Progenitor cell of endocrine pancreas (in vitro differentiated cells): ENCODE results near the gene FRMD6. TPM values are rescaled to one million over a fixed set of nuclear protein-coding genes. Genes with fewer than 3 reads are reported as not detected.
"Not testable (repeated sequence)": the region's sequence is repeated elsewhere in the genome, so short reads cannot be mapped to it uniquely, and the experiment has no call there.

ENCODE experiments used
- DNase-seq: peaks from one replicate; pipeline ENCODE4 v3.0.0; 2021; ENCODE audit warnings: low spot score; ENCODE audit not compliant: unreplicated experiment
- H3K27ac Mint-ChIP-seq: 2 replicates; pipeline ENCODE4 v1.8.0; 2021; ENCODE audit warnings: mild to moderate bottlenecking, moderate library complexity, mixed read lengths
- H3K27me3 Mint-ChIP-seq: 2 replicates; pipeline ENCODE4 v1.8.0; 2021; ENCODE audit warnings: mixed read lengths
- H3K36me3 Mint-ChIP-seq: 2 replicates; pipeline ENCODE4 v1.8.0; 2022; ENCODE audit warnings: mixed read lengths; ENCODE audit not compliant: insufficient read depth
- H3K4me1 Mint-ChIP-seq: 2 replicates; pipeline ENCODE4 v1.8.0; 2021; ENCODE audit warnings: low read depth, mixed read lengths
- H3K4me3 Mint-ChIP-seq: 2 replicates; pipeline ENCODE4 v1.8.0; 2021; ENCODE audit warnings: low read depth, mild to moderate bottlenecking, moderate library complexity, mixed read lengths
- H3K9me3 Mint-ChIP-seq: 2 replicates; pipeline ENCODE4 v1.8.0; 2021; ENCODE audit warnings: low read depth, mixed read lengths
- total RNA-seq: library from RNA; stranded (reverse); gene quantifications from 2 replicates; pipeline ENCODE4 v1.2.1, GENCODE V29; 2021
- TF ChIP-seq, protein P1 (sequence below): fragments of 200-600 bp; sonication (generic); IDR thresholded peaks from one replicate; pipeline ENCODE4 v1.5.0; 2021; ENCODE audit warnings: antibody characterized with exemption, mild to moderate bottlenecking; ENCODE audit not compliant: unreplicated experiment

The FRMD6 gene
- total RNA-seq, 1 donor from 2014 or later = 40.7 TPM

DNA sequence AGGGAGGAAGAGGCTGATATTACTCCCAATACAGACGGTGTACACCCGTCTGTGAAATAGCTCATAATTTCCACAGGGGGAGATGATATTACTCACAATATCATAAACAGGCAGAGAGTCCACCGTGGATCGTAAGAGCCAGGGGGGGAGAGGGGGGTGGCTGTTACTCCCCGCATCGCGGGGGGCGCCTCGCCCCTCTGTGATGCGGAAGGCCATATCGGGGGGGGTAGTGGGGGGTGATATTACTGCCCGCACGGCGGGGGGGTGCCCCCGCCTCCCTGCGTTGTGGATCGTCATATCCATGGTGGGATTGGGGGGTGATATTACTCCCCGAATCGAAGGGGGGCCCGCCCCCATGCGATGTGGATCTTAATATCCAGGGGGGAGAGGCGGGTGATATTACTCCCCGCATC lies 91.9 kb downstream of the FRMD6 start:
- TF ChIP-seq, protein P1, sequence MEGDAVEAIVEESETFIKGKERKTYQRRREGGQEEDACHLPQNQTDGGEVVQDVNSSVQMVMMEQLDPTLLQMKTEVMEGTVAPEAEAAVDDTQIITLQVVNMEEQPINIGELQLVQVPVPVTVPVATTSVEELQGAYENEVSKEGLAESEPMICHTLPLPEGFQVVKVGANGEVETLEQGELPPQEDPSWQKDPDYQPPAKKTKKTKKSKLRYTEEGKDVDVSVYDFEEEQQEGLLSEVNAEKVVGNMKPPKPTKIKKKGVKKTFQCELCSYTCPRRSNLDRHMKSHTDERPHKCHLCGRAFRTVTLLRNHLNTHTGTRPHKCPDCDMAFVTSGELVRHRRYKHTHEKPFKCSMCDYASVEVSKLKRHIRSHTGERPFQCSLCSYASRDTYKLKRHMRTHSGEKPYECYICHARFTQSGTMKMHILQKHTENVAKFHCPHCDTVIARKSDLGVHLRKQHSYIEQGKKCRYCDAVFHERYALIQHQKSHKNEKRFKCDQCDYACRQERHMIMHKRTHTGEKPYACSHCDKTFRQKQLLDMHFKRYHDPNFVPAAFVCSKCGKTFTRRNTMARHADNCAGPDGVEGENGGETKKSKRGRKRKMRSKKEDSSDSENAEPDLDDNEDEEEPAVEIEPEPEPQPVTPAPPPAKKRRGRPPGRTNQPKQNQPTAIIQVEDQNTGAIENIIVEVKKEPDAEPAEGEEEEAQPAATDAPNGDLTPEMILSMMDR = no peak
- no peaks in the 10 kb centered on the region for H3K36me3 Mint-ChIP-seq
- no peak overlapping the region for H3K27ac Mint-ChIP-seq
- no peaks in the 10 kb centered on the region for H3K4me1 Mint-ChIP-seq
- no peak overlapping the region for H3K4me3 Mint-ChIP-seq
- H3K9me3 Mint-ChIP-seq = peaks cover 15% of the 10 kb centered on the region
- H3K27me3 Mint-ChIP-seq = peaks cover 4% of the 10 kb centered on the region
- no peak for DNase-seq

DNA sequence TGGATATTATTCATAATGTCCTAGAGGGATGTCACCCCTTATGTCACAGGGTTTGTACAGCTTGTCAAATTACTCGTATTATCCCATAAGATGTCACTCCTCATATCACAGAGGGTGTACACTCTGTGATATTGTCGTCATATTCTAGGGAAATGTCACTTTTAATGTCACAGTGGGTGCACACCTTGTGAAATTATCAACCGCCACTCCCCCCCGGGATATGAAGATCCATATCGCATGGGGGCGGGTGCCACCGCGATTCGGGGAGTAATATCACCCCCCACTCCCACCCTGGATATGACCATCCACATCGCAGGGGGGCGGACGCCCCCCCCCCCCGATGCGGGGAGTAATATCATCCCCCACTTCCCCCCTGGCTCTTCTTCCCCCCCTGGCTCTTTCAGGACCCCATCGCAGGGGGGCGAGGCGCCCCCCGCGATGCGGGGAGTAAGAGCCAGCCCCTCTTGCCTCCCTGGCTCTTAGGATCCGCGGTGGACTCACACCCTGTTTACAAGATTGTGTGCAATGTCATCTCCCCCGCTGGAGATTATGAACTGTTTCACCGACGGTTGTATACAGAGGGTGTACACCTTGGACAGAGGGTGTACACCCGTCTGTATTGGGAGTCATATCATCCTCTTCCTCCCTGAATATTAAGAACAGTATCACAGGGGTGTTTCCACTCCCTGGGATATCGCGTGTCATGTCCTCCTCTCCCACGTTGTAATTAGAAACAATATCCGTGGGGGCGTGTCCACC lies 92.8 kb downstream of the FRMD6 start:
- H3K27ac Mint-ChIP-seq = no peak overlapping the region
- H3K4me1 Mint-ChIP-seq = no peaks in the 10 kb centered on the region
- no peak overlapping the region for H3K4me3 Mint-ChIP-seq
- TF ChIP-seq, protein P1 = no peak
- no peak for DNase-seq
- H3K27me3 Mint-ChIP-seq = peaks cover 4% of the 10 kb centered on the region
- H3K9me3 Mint-ChIP-seq = peaks cover 15% of the 10 kb centered on the region
- H3K36me3 Mint-ChIP-seq = no peaks in the 10 kb centered on the region

DNA sequence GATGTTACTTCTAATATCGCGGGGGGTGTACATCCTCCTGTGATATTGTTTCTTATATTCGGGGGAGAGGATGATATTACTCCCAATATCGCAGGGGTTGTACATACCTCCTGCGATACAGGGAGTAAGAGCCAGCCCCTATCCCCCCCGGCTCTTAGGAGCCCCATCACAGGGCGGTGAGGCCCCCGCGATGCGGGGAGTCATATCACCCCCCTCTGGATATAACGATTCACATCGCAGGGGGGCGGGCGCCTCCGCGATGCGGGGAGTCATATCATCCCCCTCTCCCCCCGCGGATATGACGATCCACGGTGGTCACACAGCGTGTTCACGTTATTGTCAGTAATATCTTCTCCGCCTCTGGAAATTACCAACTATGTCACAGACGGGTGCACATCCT lies 95.1 kb downstream of the FRMD6 start:
- DNase-seq, H3K36me3 Mint-ChIP-seq, H3K27ac Mint-ChIP-seq, H3K27me3 Mint-ChIP-seq, H3K4me1 Mint-ChIP-seq, H3K4me3 Mint-ChIP-seq: not testable (repeated sequence)
- H3K9me3 Mint-ChIP-seq = peaks cover 11% of the 10 kb centered on the region

DNA sequence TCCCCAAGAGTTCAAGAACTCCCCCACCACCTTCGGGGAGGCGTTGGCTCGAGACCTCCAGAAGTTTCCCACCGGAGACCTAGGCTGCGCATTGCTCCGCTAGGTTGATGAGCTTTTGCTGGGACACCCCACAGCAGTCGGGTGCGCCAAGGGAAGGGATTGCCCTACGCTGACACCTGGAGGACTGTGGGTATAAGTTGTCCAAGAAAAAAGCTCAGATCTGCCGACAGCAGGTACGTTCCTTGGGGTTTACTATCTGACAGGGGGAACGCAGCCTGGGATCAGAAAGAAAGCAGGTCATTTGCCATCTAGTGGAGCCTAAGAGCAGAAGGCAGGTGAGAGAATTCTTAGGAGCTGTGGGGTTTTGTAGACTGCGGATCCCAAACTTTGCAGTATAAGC lies 98.8 kb downstream of the FRMD6 start:
- no peak for DNase-seq
- Mint-ChIP-seq H3K4me1 (peaks cover 2% of the 10 kb centered on the region), H3K4me3 (no peak overlapping the region), H3K9me3 (no peaks in the 10 kb centered on the region), H3K27me3 (no peaks in the 10 kb centered on the region), H3K27ac (no peak overlapping the region), H3K36me3 (no peaks in the 10 kb centered on the region)
- TF ChIP-seq, protein P1 = no peak

DNA sequence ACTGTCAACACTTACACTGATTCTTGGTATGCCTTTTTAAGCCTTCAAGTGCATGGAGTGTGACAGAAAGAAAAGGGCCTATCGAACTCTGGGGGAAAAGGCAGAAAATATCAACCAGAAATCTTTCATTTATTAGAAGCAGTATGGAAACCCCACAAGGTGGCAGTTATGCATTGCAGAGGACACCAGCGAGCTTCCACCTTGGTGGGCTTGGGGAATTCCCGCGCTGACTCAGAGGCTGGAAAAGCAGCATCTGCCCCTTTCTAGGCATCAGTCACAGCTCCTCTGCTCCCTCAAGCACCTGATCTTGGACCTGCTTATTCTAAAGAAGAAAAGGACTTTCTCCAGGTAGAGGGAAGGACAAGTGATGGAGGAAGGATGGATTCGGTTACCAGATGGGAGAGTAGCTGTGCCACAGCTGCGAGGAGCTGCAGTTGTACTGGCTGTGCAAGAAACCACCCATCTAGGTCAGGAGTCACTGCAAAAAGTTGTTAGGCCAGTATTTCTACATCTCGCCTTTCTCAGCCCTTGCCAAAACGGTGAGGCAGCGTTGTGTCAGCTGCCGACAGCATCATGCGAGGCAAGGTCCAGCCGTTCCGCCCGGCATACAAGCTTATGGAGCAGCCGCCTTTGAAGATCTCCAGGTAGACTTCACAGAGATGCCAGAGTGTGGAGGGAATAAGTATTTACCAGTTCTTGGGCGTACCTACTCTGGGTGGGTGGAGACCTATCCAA lies 100.1 kb downstream of the FRMD6 start:
- H3K4me3 Mint-ChIP-seq, H3K4me1 Mint-ChIP-seq, DNase-seq, H3K36me3 Mint-ChIP-seq, H3K27me3 Mint-ChIP-seq, H3K27ac Mint-ChIP-seq, H3K9me3 Mint-ChIP-seq: not testable (repeated sequence)

DNA sequence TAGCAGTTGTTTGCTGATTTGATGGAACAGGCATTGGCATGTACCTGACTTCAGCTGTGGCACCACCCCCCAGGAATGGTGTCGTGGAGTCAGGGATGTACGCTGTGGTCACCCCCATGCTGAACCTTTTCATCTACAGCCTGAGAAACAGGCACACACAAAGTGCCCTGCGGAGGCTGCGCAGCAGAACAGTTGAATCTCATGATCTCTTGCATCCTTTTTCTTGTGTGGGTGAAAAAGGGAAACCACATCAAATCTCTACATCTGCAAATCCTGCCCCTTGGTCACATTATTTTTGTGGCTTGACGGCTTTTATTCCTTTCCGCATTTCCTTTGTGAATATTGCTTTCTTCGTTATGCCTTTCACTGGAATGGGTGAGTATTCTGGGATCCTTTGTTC lies 106.0 kb downstream of the FRMD6 start:
- not testable (repeated sequence) for H3K27me3 Mint-ChIP-seq, H3K27ac Mint-ChIP-seq, H3K4me1 Mint-ChIP-seq

More for the DNA sequence above, 106.0 kb downstream of the FRMD6 start:
- not testable (repeated sequence) for DNase-seq, H3K9me3 Mint-ChIP-seq, H3K4me3 Mint-ChIP-seq, H3K36me3 Mint-ChIP-seq
